ENCODE results near the gene HM13. TPM values are rescaled to one million over a fixed set of nuclear protein-coding genes. Genes with fewer than 3 reads are reported as not detected.
A peak's percentile ranks its signal among the peaks of the same experiment; 100 is the strongest.

HM13 gene
- total and polyA plus RNA-seq, 9 of the 15 experiments (the other 6 are each of a cell fraction or from before 2014, with no cell fraction given): 7.7 to 136 (median 74.5) TPM

GRCh38 chr20:31603822-31604566 lies 89.8 kb downstream of the HM13 start (continued):
- peak; percentile 24; the same call in 1 of the 2 replicates for TF ChIP-seq NR2C1 (IDR thresholded peaks at IDR 0.05)
- TF ChIP-seq NR2C1 (tag; IDR thresholded peaks at IDR 0.05): no peak
- TF ChIP-seq HNRNPLL (IDR thresholded peaks at IDR 0.05; ENCODE audit: low read depth, low read length, poor library complexity, severe bottlenecking): peak; percentile 49
- peak; percentile 98 for TF ChIP-seq CREM (IDR thresholded peaks at IDR 0.05; ENCODE audit: low read depth)
- peak; percentile 49 for TF ChIP-seq TAF9B (IDR thresholded peaks at IDR 0.05; ENCODE audit: partially characterized antibody)
- TF ChIP-seq SNAPC5 (CRISPR knock-in tag; IDR thresholded peaks at IDR 0.05): no peak
- no peak for TF ChIP-seq ZNF445 (CRISPR knock-in tag; IDR thresholded peaks at IDR 0.05; ENCODE audit: low read depth)
- TF ChIP-seq RBBP5 (IDR thresholded peaks at IDR 0.05; ENCODE audit: borderline replicate concordance, insufficient read depth, low read length, poor library complexity, severe bottlenecking): peak; percentile 37
- TF ChIP-seq MTA3 (IDR thresholded peaks at IDR 0.05; ENCODE audit: borderline replicate concordance): peak; percentile 80; the same call in 1 of the 2 replicates
- TF ChIP-seq SOX6 (IDR thresholded peaks at IDR 0.05): peak; percentile 48
- TF ChIP-seq UBTF (IDR thresholded peaks at IDR 0.05; ENCODE audit: borderline replicate concordance in 1 of 2, low read depth in 2 of 2, low read length in 2 of 2): peak in 1 of 2 experiments; percentile 69; a peak in 2 of 4 replicates
- TF ChIP-seq MBD1 (CRISPR knock-in tag; IDR thresholded peaks at IDR 0.05): 0 out of 2 replicates have a peak, but pooled peaks have one; percentile 26
- peak; percentile 53; the same call in 1 of the 2 replicates for TF ChIP-seq GTF2F1 (IDR thresholded peaks at IDR 0.05; ENCODE audit: low read depth, low read length)
- TF ChIP-seq DPF2 (IDR thresholded peaks at IDR 0.05): peak; percentile 48; the same call in 1 of the 2 replicates
- TF ChIP-seq ZNF740 (CRISPR knock-in tag; IDR thresholded peaks at IDR 0.05): peak; percentile 94
- TF ChIP-seq ZNF740 (tag; IDR thresholded peaks at IDR 0.05): peak in 1 of 2 experiments; percentile 84; a peak in 2 of 4 replicates
- TF ChIP-seq NONO (IDR thresholded peaks at IDR 0.05; ENCODE audit: low read depth in 2 of 2, low read length in 1 of 2): peak in 1 of 2 experiments; percentile 30; a peak in 1 of 4 replicates
- peak; percentile 36 for TF ChIP-seq HDAC3 (IDR thresholded peaks at IDR 0.05; ENCODE audit: borderline replicate concordance, partially characterized antibody)
- peak; percentile 92 for TF ChIP-seq PKNOX1 (IDR thresholded peaks at IDR 0.05)
